Lower leg skin (tissue), 3 donors: ENCODE results near the gene CCDC186.

Experiments used
- CTCF ChIP-seq, 3 donors: fragments of 450-650 bp; IDR thresholded peaks; one replicate each; pipeline ENCODE4 v1.5.1; 2016; ENCODE audit warnings: antibody characterized with exemption in 3 of 3, mild to moderate bottlenecking in 3 of 3, moderate library complexity in 2 of 3
- POLR2A ChIP-seq, 2 donors: fragments of 450-650 bp; IDR thresholded peaks; one replicate each; pipeline ENCODE4 v1.6.1; 2016 to 2017; ENCODE audit warnings: antibody characterized with exemption in 2 of 2, mild to moderate bottlenecking in 1 of 2, moderate library complexity in 1 of 2

GRCh38 chr10:114083040-114083439 lies 91.0 kb downstream of the CCDC186 start:
- TF ChIP-seq CTCF (IDR thresholded peaks at IDR 0.05) (no peak), POLR2A (IDR thresholded peaks at IDR 0.05) (no peak)
